NCI-H146 treated with DMSO at 0.1 percent for 48 hours (cell line): ENCODE data around the gene PARVB.
"Not testable (repeated sequence)": the region's sequence is repeated elsewhere in the genome, so short reads cannot be mapped to it uniquely, and the experiment has no call there.

Source experiments
- DNase-seq: peaks from one replicate; lab custom pipeline; 2025; ENCODE audit not compliant: unreplicated experiment; lab: John Stamatoyannopoulos, UW

Gene PARVB

GRCh38 chr22:44107340-44107739, 83.2 kb downstream of the PARVB start:
- DNase-seq, result no peak

- no peak for DNase-seq
Observed at GRCh38 chr22:44108076-44108475, 84.0 kb downstream of the PARVB start.

- no peak for DNase-seq
Observed at GRCh38 chr22:44108806-44109385, 84.8 kb downstream of the PARVB start.

- no peak for DNase-seq
Observed at GRCh38 chr22:44109416-44109815, 85.3 kb downstream of the PARVB start.

- DNase-seq, result not testable (repeated sequence)
Observed at GRCh38 chr22:44110656-44111055, 86.6 kb downstream of the PARVB start.

- DNase-seq, result no peak
Observed at GRCh38 chr22:44111562-44112155, 87.6 kb downstream of the PARVB start.

- DNase-seq, result no peak
Observed at GRCh38 chr22:44112191-44112590, 88.1 kb downstream of the PARVB start.

- no peak for DNase-seq
Observed at GRCh38 chr22:44116331-44116730, 92.2 kb downstream of the PARVB start.

- DNase-seq, result no peak
Observed at GRCh38 chr22:44116755-44117684, 92.9 kb downstream of the PARVB start.

- no peak for DNase-seq
Observed at GRCh38 chr22:44117746-44118145, 93.6 kb downstream of the PARVB start.

GRCh38 chr22:44118645-44119315, 94.7 kb downstream of the PARVB start:
- DNase-seq, result no peak

- no peak for DNase-seq
Observed at GRCh38 chr22:44119669-44120313, 95.7 kb downstream of the PARVB start.

GRCh38 chr22:44120314-44120704, 96.2 kb downstream of the PARVB start:
- DNase-seq, result no peak

- no peak for DNase-seq
Observed at GRCh38 chr22:44125421-44125820, 101.3 kb downstream of the PARVB start.

GRCh38 chr22:44126807-44127206, 102.7 kb downstream of the PARVB start:
- no peak for DNase-seq

GRCh38 chr22:44127356-44127755, 103.3 kb downstream of the PARVB start:
- DNase-seq, result no peak

GRCh38 chr22:44128958-44129618, 105.0 kb downstream of the PARVB start:
- no peak for DNase-seq

GRCh38 chr22:44129619-44129976, 105.5 kb downstream of the PARVB start:
- peak; percentile 6 for DNase-seq

GRCh38 chr22:44130076-44130711, 106.1 kb downstream of the PARVB start:
- peak; percentile 28 for DNase-seq

- no peak for DNase-seq
Observed at GRCh38 chr22:44131412-44131811, 107.3 kb downstream of the PARVB start.
